ENCODE measurements around the gene CBLB.
"Not testable (repeated sequence)": the region's sequence is repeated elsewhere in the genome, so short reads cannot be mapped to it uniquely, and the experiment has no call there.

The CBLB gene

DNA sequence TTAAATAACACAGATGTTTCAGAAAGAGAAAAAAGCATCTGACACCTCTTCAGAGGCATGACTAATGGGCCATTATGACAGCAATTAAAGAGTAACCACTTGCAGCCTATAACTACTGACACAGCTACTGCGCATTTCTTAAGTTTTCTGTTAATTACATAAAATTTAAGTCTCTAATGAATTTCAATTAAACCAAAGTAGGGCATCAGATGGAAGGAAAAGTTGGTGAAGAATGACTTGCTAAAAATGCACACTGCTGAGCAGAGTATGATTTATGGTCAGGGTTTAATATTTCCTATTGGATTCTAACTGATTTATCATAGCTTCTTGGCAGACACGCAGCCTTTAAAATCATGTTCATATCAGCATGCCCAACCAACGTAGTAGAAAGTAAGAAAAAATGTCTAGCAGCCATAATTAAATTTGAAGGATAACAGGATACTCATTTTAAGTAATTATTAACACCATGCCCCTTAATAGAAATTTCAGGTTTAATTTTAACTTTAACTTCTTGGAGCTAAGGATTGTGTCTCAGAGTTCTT, 140.0 kb downstream of the CBLB start:
- Histone ChIP-seq H4K8ac (ENCODE audit: low read depth, low read length) (no peak overlapping the region), H3K9ac (ENCODE audit: low read length) (no peak overlapping the region), H3K4me2 (ENCODE audit: low read length) (no peak overlapping the region), H3K14ac (ENCODE audit: low read length) (no peak overlapping the region), H3K9me3 (ENCODE audit: insufficient read depth, low read depth, low read length) (peaks cover 2% of the 10 kb centered on the region), H3K36me3 (ENCODE audit: control insufficient read depth in 1 of 2, insufficient read depth in 2 of 2, low read length in 2 of 2) (peaks cover 4 to 7% of the 10 kb centered on the region in 2 experiments), H4K12ac (ENCODE audit: low read depth, low read length) (no peak overlapping the region), H2AFZ (ENCODE audit: insufficient read depth, low read length, poor library complexity) (no peak overlapping the region), H4K91ac (ENCODE audit: low read depth, low read length) (no peak overlapping the region), H3K4ac (ENCODE audit: low read depth, low read length) (no peak overlapping the region), H2AK5ac (ENCODE audit: low read length) (no peak overlapping the region), H3K4me3 (ENCODE audit: low read depth, low read length) (no peak overlapping the region), H3K27me3 (ENCODE audit: insufficient read depth, low read length) (no peaks in the 10 kb centered on the region), H2BK5ac (ENCODE audit: low read depth, low read length, poor library complexity) (no peak overlapping the region), H3K4me1 (ENCODE audit: control insufficient read depth in 1 of 2, insufficient read depth in 2 of 2, low read length in 2 of 2) (no peaks in the 10 kb centered on the region), H3K23ac (ENCODE audit: low read length) (no peak overlapping the region), H3K79me1 (ENCODE audit: low read length) (no peaks in the 10 kb centered on the region), H3K27ac (ENCODE audit: low read depth, low read length) (no peak overlapping the region), H2BK120ac (ENCODE audit: insufficient read depth, low read length, poor library complexity) (no peak overlapping the region), H3K79me2 (ENCODE audit: control insufficient read depth, insufficient read depth, low read length, poor library complexity) (no peaks in the 10 kb centered on the region), H3K18ac (ENCODE audit: low read length) (no peak overlapping the region), H2BK12ac (ENCODE audit: low read length) (no peak overlapping the region)
- no peak for DNase-seq
- WGBS (ENCODE audit: extremely low coverage, insufficient coverage, insufficient read length) = no CpG with 5 or more reads among the region's 3 CpGs

DNA sequence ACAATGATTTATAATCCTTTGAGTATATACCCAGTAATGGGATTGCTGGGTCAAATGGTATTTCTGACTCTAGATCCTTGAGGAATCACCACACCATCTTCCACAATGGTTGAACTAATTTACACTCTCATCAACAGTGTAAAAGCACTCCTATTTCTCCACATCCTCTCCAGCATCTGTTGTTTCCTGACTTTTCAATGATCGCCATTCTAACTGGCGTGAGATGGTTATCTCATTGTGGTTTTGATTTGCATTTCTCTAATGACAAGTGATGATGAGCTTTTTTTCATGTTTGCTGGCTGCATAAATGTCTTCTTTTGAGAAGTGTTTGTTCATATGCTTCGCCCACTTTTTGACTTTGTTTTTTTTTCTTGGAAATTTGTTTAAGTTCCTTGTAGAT, 141.8 kb downstream of the CBLB start:
- not testable (repeated sequence) for H3K27ac ChIP-seq (ENCODE audit: low read depth, low read length); H2BK120ac ChIP-seq (ENCODE audit: insufficient read depth, low read length, poor library complexity); H3K4me1 ChIP-seq (ENCODE audit: control insufficient read depth in 1 of 2, insufficient read depth in 2 of 2, low read length in 2 of 2); H3K18ac ChIP-seq (ENCODE audit: low read length); H3K9ac ChIP-seq (ENCODE audit: low read length); DNase-seq; H3K79me2 ChIP-seq (ENCODE audit: control insufficient read depth, insufficient read depth, low read length, poor library complexity); H3K4me2 ChIP-seq (ENCODE audit: low read length); H4K91ac ChIP-seq (ENCODE audit: low read depth, low read length); H4K12ac ChIP-seq (ENCODE audit: low read depth, low read length); H3K36me3 ChIP-seq (ENCODE audit: control insufficient read depth in 1 of 2, insufficient read depth in 2 of 2, low read length in 2 of 2); H2BK5ac ChIP-seq (ENCODE audit: low read depth, low read length, poor library complexity); H2AK5ac ChIP-seq (ENCODE audit: low read length); H3K79me1 ChIP-seq (ENCODE audit: low read length); H3K4ac ChIP-seq (ENCODE audit: low read depth, low read length); H3K9me3 ChIP-seq (ENCODE audit: insufficient read depth, low read depth, low read length); H2AFZ ChIP-seq (ENCODE audit: insufficient read depth, low read length, poor library complexity); H3K27me3 ChIP-seq (ENCODE audit: insufficient read depth, low read length); H3K4me3 ChIP-seq (ENCODE audit: low read depth, low read length); H2BK12ac ChIP-seq (ENCODE audit: low read length); H3K14ac ChIP-seq (ENCODE audit: low read length); H3K23ac ChIP-seq (ENCODE audit: low read length); H4K8ac ChIP-seq (ENCODE audit: low read depth, low read length)
- no CpG with 5 or more reads among the region's 3 CpGs for WGBS (ENCODE audit: extremely low coverage, insufficient coverage, insufficient read length)

DNA sequence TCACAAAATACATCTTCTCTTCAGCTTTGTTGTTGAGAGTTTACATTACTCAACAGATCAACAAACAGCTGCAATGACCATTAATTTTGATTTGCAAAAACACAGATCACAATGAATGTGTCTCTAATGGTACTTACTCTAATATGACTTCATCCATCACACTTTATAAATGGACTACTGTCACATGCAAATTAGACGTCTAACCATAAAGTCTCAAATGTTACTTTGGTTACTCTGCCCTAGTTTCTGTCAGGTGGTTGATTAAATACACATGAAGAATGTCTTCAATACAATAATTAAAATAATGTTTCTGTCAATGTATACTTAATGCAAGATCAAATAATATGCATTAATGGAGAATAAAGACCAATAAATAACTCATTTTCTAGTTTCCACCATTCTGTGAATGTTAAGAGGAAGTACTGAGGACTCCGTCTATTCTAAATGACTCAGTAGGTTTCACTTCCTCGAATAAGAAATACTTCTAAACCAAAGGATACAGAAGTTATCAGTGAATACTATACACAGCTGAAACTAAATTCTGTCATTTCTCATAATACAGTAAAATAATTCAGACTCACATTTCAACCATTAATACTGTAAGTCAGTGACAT, 145.8 kb downstream of the CBLB start:
- no peak overlapping the region for H3K27ac ChIP-seq (ENCODE audit: low read depth, low read length)
- peak in 1 of 2 donors; percentile 21 for DNase-seq
- no peaks in the 10 kb centered on the region for H3K27me3 ChIP-seq (ENCODE audit: insufficient read depth, low read length)
- no peak overlapping the region for H4K91ac ChIP-seq (ENCODE audit: low read depth, low read length)
- no peak overlapping the region for H3K14ac ChIP-seq (ENCODE audit: low read length)
- no peaks in the 10 kb centered on the region for H3K4me1 ChIP-seq (ENCODE audit: control insufficient read depth in 1 of 2, insufficient read depth in 2 of 2, low read length in 2 of 2)
- no peak overlapping the region for H3K23ac ChIP-seq (ENCODE audit: low read length)
- H2AK5ac ChIP-seq (ENCODE audit: low read length) = no peak overlapping the region
- no peak overlapping the region for H3K4ac ChIP-seq (ENCODE audit: low read depth, low read length)
- no CpG with 5 or more reads among the region's 3 CpGs for WGBS (ENCODE audit: extremely low coverage, insufficient coverage, insufficient read length)
- peaks cover 6 to 17% of the 10 kb centered on the region in 2 experiments for H3K36me3 ChIP-seq (ENCODE audit: control insufficient read depth in 1 of 2, insufficient read depth in 2 of 2, low read length in 2 of 2)
- H3K4me2 ChIP-seq (ENCODE audit: low read length) = no peak overlapping the region
- no peak overlapping the region for H3K9ac ChIP-seq (ENCODE audit: low read length)
- H4K12ac ChIP-seq (ENCODE audit: low read depth, low read length) = no peak overlapping the region
- H2BK12ac ChIP-seq (ENCODE audit: low read length) = no peak overlapping the region
- H2BK120ac ChIP-seq (ENCODE audit: insufficient read depth, low read length, poor library complexity) = no peak overlapping the region
- H4K8ac ChIP-seq (ENCODE audit: low read depth, low read length) = no peak overlapping the region
- no peak overlapping the region for H3K4me3 ChIP-seq (ENCODE audit: low read depth, low read length)
- no peak overlapping the region for H2AFZ ChIP-seq (ENCODE audit: insufficient read depth, low read length, poor library complexity)
- H3K9me3 ChIP-seq (ENCODE audit: insufficient read depth, low read depth, low read length) = peaks cover 2% of the 10 kb centered on the region
- no peak overlapping the region for H2BK5ac ChIP-seq (ENCODE audit: low read depth, low read length, poor library complexity)
- H3K79me2 ChIP-seq (ENCODE audit: control insufficient read depth, insufficient read depth, low read length, poor library complexity) = no peaks in the 10 kb centered on the region
- H3K79me1 ChIP-seq (ENCODE audit: low read length) = no peaks in the 10 kb centered on the region
- H3K18ac ChIP-seq (ENCODE audit: low read length) = no peak overlapping the region

GRCh38 chr3:105719791-105720190, 149.0 kb downstream of the CBLB start:
- Histone ChIP-seq H3K27me3 (ENCODE audit: insufficient read depth, low read length) (no peaks in the 10 kb centered on the region), H4K91ac (ENCODE audit: low read depth, low read length) (no peak overlapping the region), H2BK5ac (ENCODE audit: low read depth, low read length, poor library complexity) (no peak overlapping the region), H3K36me3 (ENCODE audit: control insufficient read depth in 1 of 2, insufficient read depth in 2 of 2, low read length in 2 of 2) (peaks cover 4 to 12% of the 10 kb centered on the region in 2 experiments), H2AK5ac (ENCODE audit: low read length) (no peak overlapping the region), H3K23ac (ENCODE audit: low read length) (no peak overlapping the region), H3K9me3 (ENCODE audit: insufficient read depth, low read depth, low read length) (no peaks in the 10 kb centered on the region), H3K18ac (ENCODE audit: low read length) (no peak overlapping the region), H3K4me3 (ENCODE audit: low read depth, low read length) (no peak overlapping the region), H3K14ac (ENCODE audit: low read length) (no peak overlapping the region), H4K12ac (ENCODE audit: low read depth, low read length) (no peak overlapping the region), H2BK12ac (ENCODE audit: low read length) (no peak overlapping the region), H3K4ac (ENCODE audit: low read depth, low read length) (no peak overlapping the region), H3K79me2 (ENCODE audit: control insufficient read depth, insufficient read depth, low read length, poor library complexity) (no peaks in the 10 kb centered on the region), H4K8ac (ENCODE audit: low read depth, low read length) (no peak overlapping the region), H3K79me1 (ENCODE audit: low read length) (no peaks in the 10 kb centered on the region), H3K4me2 (ENCODE audit: low read length) (no peak overlapping the region), H3K9ac (ENCODE audit: low read length) (no peak overlapping the region), H2AFZ (ENCODE audit: insufficient read depth, low read length, poor library complexity) (no peak overlapping the region), H2BK120ac (ENCODE audit: insufficient read depth, low read length, poor library complexity) (no peak overlapping the region), H3K4me1 (ENCODE audit: control insufficient read depth in 1 of 2, insufficient read depth in 2 of 2, low read length in 2 of 2) (no peaks in the 10 kb centered on the region), H3K27ac (ENCODE audit: low read depth, low read length) (no peak overlapping the region)
- WGBS (ENCODE audit: extremely low coverage, insufficient coverage, insufficient read length) = no CpG with 5 or more reads among the region's 12 CpGs
- no peak for DNase-seq

Measured in trophoblast cell (in vitro differentiated cells and primary cell).